GM21390 (cell line): ENCODE data around the gene WSCD2.

Experiments used
- ATAC-seq: cut with Tn5 transposase; IDR thresholded peaks from one replicate; pipeline ENCODE4 v1.9.1; 2021; ENCODE audit not compliant: unreplicated experiment

The WSCD2 gene

DNA sequence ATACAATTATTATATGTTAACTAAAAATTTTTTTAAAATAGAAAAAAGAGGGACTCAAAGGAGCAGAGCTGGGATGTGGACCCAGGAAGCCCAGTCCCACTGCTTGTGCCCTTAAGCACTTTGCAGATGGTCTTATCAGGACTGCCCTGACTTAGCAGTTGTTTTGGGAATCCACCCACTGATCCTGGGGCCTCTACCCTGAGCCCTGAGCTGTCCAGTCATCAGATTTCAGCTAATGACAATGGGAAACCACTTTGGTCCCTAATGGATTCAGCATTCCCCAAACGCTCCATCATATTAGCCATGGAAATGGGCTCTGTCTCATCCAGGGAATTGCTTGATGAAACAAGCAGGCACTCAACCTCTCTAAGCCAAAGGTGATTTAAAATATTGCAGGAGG is 22.5 kb upstream of the WSCD2 start:
- ATAC-seq = no peak

DNA sequence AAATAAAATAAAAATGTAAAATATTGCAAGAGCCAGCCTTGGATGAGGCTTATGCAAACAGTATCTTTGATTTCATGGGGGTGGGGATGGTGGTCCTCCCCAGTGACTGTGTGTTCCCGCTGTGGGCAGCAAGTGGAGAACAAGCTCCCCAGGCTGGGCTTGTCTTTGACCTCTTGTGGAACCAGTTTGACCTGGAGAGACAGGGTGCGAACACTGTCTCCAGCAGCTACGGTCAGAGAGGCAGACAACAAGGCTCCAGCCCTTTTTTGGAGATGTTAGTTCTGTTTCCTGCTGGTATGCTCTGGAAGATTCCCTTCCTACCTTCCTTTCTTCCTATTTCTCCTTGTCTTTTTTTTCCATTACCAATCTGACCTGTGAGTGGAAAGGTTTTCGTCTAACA is 21.8 kb upstream of the WSCD2 start:
- no peak for ATAC-seq

DNA sequence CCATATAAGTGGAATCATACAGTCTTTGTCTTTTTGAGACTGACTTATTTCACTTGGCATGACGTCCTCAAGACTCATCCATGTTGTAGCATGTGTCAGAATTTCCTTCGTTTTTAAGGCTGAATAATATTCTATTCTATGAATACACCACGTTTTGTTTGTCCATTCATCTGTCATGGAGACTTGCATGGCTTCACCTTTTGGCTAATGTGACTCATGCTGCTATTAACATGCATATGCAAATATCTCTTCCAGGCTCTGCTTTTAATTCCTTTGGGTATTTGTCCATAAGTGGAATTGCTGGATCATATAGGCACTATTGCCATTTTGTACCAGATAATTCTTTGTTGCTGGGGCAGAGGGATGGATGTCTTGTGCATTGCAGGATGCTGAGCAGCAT is 19.6 kb upstream of the WSCD2 start:
- ATAC-seq = no peak

DNA sequence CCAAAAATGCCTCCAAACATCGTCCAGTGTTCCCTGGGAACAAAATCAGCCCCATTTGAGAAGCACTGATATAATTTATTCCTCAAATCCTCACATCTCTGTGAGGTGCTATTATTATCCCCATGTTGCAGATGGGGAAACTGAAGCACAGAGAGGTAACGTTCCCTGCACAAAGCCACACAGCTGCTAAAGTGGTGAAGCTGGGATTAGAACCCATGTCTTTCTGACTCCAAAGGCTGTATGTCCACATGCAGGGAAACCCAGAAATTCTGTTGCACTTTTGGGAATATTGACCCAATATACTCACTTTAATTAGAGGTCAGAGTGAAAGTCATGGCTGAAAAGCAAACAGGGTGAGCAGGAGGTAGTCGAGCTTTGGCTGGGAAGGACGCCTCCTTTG is 19.1 kb upstream of the WSCD2 start:
- ATAC-seq = no peak

DNA sequence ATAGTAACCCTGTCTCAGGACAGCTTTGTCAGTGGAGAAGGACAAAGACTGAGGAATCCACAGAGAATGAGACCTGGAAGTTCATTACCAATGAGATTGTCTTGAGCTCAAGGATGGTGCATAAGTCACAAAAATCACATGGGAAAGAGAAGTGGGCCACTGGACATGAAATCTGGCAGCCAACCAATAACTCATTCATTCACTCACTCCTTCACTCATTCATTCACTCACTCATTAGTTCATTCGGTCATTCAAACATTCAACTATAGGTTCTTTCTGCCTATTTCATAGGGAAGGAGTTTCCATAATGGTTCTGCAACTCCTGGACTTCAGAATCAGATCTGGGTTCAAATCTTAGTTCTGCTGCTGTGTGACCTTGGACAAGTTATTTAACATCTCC is 18.2 kb upstream of the WSCD2 start:
- ATAC-seq = no peak

DNA sequence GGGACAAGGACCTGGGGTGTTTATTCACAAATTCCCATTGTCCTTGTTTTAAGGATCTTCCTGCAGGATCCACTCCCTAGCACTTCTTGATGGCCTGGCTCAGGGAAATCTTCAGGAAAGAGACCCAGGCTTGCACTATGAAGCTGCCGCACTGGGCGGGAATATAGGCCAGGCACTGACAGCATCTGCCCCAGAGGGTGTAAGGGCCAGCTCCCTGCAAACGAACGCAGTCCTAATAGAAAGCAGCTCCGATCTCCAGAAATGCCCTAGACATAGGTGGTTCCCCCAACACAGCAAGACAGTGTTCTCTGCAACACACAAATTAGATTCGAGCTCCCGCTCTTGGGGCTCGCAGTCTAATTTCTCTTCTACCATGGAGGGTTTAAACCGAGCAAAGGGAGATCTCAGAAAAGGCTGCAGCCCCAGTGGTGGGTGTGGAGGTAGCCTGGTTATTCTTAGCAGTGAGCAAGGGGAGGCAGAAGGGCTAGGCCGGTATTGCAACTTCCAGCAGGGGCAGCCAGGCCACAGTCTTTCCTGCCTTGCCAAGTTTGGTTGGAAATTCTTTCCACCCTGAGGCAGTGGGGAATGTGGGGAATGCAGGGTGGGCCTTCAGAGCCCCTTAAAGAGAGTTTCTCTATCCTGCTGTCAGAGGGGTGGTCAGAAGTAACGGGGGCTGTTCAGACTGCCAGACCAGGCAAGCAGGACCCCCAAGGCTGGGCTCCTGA is 16.1 kb upstream of the WSCD2 start:
- ATAC-seq = no peak

DNA sequence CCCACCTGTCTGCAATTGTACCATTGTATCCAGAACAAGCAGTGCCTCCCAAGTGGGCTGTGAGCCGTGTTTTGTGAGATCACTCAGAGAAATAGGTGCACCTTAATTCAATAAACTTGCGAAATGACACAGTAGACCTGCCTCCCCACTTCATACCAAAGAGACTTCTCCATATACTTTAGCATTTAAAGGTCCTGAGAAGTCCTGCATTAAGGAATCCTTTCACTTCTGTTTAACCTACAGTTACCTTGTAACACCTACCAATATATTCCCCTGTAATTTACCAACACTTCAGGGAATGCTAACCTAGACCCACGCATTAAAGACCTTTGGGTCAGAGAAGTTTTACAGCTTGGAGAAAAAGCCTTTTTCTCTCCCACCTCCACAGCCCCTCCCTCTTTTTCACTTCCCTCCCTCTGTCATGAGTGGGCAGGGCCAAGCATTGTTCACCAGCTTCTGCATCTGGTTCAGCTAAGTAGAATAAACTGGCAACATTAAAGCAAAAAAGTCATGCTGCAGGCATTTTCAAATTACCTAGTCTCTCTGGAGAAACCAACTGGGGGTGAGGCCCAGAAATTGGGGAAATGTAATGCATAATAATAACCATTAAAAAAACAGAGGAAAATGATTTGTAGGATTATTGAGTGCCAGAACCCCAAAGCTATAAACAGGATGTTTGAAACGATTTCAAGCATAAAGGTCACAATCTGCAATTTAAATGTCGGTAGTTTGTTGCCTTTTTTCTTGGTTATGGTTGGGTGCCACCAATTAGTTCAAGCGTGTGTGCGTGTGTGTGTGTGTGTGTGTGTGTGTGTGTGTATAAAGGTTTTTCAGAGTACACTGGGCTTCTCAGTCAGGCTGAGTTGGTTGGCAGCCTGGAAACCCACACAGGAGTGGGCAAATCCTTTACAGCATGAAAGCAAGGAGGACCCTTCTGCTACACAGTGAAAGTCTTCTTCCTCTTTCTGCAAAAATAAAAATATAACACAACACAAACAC is 13.7 kb upstream of the WSCD2 start:
- ATAC-seq = no peak

DNA sequence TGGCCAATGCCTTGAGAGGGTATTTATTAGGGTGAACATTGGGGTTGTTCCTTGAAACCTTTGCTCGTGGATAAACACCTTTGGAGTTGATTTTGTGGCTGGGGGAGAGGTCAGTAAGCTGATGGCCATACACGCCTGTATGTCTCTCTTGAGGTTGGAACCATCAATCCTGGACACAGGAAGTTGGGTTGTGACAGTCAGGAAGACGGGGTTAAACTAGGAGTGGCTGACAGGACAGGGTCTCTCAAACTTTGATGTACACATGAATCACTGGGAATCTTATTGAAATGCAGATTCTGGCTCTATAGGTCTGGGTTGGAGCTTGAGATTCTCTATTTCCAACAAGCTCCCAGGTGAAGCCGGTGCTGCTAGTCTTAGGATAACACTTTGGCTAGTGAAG is 12.8 kb upstream of the WSCD2 start:
- ATAC-seq = no peak

DNA sequence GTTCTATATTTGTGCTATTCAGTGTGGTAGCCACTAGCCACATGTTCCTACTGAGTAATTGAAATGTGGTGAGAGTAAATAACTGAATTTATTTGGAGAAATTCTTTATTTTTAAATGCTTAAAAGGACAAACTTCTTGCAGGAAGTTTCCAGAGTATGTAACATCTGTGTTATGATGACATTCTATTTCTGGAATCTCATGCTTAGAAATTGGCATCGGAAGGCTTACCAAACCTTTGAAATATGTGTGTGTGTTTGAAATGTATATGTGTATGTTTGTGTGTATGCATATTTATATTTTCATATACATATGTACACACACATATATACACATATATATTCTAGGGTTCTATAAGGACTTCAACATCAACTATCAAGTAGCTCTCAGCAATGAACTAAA is 12.4 kb upstream of the WSCD2 start:
- ATAC-seq = no peak

DNA sequence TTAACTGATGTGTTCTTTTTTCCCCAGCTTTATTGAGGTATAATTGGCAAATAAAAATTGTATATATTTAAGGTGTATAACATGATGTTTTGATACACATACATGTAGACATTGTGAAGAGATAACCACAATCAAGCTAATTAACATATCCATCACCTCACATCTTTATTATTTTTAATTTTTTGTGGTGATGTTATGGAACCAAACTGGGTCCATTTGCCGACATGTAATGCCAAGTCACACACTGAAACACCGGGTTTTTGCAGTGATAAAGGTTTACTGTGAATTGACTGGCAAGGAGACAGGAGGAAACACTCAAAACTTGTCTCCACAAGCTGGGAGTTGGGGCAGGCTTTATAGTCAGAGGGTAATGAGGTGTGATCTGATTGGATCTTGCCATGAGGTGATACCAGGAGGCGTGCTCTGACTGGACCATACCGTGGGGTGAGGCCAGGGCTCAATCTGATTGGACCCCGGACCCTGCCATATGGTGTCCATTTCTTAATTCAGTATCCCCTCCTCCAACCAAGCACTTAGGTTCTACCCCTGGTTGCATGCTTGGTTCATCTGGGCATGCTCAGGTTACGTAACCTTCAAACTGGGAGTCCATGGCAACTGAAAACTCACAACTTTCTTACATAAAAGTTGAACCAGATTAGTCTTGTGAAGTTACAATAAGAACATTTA is 11.8 kb upstream of the WSCD2 start:
- no peak for ATAC-seq

DNA sequence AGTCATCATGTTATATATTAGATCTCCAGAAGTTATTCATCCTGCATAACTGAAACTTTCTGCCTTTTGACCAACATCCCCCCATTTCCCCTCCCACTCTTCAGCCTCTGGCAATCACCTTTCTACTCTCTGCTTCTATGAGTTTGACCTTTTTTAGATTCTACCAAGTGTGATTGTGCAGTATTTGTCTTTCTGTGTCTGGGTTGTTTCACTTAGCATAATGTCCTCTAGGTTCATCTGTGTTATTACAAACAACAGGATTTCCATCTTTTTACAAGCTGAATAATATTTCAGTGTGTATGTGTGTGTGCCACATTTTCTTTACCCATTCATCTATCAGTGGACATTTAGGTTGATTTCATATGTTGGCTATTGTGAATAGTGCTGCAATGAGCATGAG is 11.2 kb upstream of the WSCD2 start:
- no peak for ATAC-seq

DNA sequence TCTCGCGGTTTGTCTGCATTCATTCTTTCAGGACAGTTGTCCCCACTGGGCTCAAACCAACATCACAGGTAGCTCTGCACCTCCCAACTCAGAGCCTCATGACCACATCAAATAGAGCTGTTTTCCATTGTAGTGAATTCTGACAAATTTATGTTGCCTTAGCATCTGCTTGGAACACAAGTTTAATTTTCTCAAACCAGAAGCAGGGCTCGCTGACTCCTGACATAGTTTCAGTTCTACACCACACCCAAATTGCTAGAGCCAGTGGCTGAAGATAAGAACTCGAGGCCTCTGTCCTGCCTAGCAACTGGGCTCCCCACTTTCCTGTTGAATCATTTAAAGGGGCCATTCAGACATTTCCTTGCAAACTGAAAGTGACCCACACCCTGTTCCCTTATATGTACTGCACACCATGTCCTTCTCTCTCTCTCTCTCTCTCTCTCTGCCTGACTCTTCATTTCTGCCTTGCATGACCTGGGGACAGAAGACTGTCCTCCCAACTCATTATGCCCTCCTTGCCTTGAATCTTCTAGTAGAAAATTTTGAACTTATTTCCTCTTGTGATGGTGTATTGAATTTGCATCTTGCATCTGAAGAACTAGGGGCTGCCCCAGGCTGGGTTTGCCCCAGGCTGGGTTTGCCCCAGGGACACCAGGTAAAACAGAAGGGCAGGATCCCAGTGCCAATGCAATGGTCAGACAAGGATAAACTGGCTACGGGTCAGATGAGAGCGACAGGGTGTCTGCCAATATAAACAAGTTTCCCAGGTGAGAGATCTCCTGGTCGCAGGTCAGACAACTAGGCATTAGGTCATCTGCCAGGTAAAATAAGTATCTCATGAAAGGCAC is 9.7 kb upstream of the WSCD2 start:
- no peak for ATAC-seq

DNA sequence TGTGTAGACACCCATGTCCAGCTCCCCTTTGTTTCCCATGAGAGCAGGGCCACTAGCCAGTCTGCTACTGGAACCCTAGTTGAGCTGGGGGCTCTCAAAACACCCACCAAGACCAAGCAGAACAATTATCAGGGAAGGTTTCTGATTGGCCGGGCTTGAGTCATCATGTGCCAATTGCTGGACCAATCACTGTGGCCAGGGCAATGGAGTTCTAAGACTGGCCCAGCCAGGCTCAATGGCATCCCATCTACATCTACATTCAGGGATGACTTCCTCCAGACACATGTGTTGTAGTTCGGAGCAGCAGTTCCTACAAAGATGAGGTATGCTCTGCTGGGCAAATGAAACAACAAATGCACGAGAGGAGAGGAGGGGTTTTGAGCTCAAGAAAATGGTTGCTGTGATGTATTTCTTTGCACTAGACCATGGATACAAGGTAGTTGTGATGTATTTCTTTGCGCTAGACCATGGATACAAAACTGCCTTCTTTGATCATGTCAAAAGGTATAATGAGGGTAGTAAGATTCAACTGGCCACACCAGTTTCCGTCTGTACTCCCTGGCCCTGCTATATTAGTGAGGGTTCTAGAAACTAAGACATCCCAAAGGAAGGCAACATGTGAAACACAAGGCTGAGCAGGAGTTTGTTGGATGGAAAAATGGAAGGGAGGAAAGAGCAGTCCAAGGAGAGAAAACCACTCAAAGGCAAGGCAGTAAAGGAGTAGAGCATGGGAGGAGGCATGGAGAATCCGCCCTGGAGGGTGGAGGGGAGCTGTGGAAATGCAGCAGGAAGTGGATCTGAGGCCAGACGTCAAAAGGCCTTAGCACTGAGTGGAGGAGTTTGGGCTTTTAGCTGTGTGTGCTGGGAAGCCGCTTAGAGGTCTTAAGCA is 8.9 kb upstream of the WSCD2 start:
- ATAC-seq = no peak

DNA sequence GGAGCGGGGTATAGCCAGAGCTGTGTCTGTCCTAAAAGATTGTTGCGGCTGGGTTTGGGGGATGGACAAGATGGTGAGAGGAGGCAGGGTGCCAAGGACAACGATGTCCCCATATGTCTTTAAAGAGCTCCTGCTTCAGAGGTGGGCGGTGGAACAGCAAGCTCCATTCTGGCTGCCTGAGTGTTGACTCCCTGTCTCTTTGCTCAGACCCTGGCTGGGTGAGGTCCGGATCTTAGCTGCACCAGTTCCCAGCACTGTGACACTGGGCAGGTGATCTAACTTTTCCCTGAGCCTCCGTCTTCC is 8.3 kb upstream of the WSCD2 start:
- no peak for ATAC-seq

DNA sequence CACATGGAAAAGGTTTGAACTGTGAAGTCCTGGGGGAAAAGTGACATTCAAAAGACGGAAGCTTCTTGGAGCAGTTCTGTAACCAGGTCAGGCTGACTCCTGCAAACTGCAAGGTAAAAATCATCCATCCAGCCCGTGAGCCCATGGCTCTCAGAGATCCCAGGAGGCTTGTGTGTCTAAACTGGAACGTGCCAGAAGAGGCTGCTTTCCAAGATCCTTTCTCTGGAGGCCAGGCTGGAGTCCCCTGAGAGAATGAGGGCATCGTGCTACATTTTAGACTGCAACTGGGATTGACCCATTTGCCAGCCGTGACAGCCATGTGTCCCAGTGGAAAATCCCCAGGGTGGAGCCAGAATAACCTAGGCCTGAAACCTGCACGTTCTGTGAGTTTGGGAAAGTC is 7.8 kb upstream of the WSCD2 start:
- no peak for ATAC-seq

DNA sequence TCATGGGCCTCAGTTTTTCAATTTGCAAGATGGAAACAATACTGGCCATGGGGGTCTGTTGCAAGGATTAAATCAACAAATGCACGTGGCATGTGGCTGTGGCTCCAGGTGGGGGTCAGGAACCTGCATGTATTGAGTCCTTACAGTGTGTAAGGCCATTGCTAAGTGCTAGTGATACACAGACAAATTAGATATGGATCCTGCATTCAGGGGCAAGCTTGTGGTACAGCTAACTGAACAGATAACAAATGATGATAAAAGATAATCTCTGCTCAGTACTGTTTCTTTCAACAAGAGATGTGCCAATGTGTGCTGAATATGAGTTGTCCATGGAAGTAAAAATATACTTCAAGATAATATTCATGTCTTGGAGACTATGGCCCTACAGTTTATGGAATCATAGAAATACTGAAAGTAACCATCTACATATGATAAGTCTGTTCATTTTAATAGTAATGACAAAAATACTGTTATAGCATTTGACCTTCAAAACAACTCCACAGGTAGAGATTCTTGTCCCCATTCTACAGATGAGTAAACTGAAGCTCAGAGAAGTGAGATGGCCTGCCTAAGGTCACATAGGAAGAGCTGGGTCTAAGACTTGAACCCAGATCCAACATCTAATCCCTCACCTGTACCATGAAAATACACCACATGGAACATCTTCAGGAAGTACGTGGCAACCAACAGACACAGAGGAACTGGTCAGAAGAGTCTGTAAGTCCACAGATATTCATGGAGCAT is 7.2 kb upstream of the WSCD2 start:
- no peak for ATAC-seq

DNA sequence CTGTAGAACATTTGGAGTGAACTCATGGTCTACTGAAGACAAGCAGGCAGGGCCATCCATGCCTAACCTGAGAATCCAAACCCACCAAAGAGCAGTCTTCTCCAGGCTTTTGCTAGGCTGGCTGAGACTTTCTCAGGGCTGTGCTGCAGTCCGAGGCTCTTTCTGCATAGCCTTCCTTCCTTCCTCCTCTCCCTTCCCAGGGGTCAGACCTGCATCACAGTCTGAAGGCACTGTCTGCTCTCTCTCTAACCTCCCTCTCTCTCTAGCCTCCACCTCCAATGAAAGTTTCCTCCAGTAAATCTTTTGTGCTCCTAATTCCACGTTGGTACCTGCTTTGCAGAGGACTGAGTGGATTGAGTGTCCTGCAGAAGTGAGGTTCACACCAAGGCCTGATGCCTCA is 6.4 kb upstream of the WSCD2 start:
- ATAC-seq = no peak

DNA sequence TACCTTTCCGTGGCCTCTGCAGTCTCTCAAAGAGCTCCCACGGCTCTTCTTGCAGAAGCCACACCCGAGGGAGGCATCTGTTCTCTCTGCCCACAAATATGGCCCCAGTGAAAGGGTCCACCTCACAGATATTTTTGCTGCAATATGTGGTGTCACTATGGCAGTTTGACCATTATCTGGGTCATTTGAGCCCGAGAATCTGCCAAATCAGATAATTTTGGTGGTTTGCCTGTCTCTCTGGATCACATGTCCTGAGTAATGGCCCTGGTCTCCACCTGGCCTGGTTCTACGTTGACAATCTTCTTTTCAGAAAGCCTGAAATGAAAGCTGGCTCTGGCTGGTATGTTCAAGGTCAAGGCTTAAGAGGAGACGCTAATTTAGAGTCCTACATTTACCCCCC is 5.7 kb upstream of the WSCD2 start:
- no peak for ATAC-seq

DNA sequence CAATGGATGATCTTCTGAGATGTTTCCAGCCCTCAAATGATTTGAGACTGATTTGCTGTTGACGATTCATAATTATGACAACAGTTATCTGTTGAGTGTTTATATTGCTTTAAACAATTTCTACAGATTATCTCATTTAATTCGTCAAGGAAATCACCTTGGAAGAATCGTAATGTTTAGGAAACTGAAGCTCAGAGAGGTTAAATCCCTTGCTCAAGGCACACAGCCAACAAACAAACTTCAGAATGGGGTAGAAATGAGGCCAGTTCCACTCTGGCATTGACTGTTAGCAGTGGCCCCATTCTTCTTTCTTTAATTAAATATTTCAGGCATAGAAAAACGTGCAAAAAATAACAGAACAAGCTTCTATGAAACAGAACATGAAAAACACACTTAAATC is 4.0 kb upstream of the WSCD2 start:
- ATAC-seq = no peak
